HG03045 (cell line): ENCODE measurements around the gene SFR1.

ENCODE experiments used
- ATAC-seq: cut with Tn5 transposase; IDR thresholded peaks from one replicate; pipeline ENCODE4 v1.9.1; 2021; ENCODE audit warnings: mild to moderate bottlenecking, moderate library complexity; ENCODE audit not compliant: unreplicated experiment

The SFR1 gene

DNA sequence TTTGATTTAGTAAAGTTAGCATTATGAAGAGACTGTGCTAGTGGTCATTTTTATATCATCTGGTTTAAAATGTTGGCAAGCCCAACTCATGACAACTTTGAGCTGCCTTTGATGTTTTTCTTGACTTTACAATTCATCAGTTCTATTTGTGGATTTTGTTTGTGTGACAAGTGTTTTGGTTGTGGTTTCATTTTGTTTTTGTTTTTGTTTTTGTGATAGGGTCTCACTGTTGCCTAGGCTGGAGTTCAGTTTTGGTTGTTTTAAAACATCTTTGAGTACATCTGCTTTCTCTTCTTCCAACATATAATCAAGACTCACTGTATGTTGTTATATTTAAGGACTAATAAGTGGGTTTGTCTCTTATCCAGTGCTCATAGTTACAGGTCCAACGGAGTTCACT, 17.6 kb upstream of the SFR1 start:
- no peak for ATAC-seq

DNA sequence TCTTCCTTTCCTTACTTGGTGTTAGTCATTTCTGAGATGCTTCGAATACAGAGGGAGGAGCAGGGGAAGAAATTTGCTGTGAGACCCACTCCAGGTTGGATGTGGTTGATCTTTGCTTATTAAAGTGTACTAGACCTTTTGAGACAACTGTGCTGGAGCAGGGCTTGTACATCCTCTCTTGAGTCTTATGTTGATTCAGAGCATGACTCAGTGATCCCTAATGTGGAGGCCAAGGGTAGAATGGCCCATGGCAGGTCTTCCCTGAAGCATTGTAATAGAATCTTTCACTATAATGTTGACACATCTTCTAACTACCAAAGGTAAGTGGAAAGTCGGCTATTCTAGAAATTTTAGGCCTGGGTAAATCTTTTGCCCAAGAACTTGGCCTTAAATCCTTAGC, 17.0 kb upstream of the SFR1 start:
- no peak for ATAC-seq

DNA sequence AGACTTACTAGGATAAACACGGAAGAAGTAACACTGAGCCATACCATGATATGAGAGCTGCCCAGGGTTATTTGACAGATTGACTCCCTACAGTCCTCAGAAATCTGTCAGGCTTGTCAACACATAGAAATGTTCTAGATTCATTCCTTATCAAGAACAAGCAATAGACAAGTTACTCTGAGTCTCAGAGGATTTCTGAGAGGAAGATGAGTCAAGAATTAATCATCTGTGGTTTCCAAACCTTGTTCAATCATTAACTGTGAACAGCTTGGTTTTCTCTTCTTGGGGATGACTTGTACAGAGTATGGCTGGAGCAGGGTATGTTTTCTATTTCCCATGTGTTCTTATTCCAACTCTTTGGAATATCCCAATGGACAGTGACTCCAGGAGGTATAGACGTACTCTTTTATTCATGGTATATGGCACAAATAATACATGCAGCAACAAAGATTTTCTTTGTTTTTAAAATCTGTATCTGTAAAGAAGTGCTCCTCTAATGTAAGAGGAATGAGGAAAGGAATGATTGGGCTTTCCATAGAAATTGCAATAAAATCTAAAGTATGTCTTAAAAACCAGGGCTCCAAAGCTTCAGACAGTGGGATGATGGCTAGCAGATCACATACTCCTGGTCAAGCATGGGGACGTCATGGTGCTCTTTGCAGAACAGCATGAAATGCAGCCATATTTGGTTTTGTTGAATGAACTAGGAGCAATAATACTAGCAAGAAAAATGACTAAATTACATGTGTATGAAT, 11.9 kb upstream of the SFR1 start:
- peak; percentile 56 for ATAC-seq

DNA sequence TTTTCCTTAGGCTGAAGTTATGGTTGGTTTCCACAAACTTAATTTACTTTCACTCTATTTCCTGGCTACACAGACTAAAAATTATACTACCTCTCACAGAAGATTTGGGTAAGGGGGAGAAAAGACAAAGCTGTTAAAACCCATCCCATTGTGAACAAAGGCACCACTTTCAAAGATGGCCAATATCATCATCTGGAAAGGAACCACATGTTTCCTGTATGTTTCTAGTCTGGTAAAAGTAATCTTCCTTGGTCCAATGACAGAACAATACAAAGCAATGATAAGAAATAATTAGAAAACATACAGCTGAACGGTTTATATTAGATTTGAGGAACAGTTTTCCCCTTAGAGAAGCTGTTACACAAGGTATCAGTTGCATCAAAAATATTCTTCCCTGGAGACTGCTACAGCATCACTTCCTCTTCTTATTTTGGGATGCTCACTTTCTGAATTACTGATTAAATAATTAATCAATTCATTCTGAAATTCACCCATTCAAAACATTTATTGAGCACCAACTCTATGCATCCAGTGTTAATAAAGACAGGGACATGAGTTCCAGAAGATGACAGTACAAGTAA, 8.5 kb upstream of the SFR1 start:
- no peak for ATAC-seq

DNA sequence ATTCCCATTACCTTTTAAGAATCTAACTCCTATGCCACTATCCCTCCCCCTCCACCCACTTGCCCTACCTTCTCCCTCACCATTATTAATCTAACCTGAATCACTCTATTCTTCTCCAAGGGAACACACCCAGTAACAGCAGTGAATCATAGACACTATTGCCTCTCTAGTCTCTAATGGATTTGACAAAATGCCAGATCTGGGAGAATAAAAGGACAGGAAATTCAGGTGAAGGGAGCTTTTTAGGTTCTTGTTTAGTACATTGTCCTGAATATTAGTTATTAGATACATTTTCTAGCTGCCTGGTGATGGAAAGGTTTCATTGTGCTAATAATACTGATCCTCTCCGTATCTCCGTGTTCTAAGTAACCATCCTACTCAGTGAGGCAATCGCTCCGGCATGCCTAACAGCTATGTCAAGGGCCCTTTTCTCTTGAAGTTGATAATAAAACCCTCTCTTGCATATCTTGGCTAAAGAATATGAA, 4.1 kb upstream of the SFR1 start:
- ATAC-seq: no peak

DNA sequence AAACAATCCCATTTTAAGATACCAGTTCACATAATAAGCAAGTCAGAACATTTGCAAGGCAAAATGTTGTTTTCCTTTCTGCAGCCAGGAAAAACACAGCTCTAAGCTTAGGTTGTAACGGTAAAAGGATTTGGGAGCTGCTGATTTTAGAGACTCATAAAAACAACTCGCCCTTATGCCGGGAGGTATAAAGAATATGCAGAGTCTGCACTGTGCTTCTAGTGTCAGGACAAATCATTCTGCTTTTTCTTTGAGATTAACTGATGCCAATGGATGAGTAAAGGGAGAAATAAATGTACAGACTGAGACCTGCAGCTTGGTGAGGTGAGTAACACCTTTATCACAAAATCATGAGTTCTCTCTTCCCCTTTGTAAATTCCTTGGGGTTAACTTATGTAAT, 2.0 kb upstream of the SFR1 start:
- no peak for ATAC-seq

DNA sequence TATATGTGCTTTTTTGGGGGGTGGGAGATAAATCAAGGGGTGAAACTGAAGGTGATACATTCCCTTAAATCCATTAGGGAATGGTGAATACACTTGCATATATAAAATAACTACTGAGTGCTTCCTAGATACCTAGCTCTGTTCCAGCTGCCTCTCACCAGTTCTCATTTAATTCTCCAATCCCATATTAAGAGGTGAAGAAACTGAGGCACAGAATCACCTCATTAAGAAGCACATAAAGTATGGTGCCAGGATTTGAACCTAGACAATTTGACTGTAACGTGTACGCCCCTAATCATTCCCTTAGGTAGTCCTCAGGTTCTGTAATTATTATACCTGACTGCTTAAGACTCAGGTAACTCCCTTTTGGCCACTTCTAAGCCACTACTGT, 1.5 kb upstream of the SFR1 start:
- ATAC-seq: no peak

DNA sequence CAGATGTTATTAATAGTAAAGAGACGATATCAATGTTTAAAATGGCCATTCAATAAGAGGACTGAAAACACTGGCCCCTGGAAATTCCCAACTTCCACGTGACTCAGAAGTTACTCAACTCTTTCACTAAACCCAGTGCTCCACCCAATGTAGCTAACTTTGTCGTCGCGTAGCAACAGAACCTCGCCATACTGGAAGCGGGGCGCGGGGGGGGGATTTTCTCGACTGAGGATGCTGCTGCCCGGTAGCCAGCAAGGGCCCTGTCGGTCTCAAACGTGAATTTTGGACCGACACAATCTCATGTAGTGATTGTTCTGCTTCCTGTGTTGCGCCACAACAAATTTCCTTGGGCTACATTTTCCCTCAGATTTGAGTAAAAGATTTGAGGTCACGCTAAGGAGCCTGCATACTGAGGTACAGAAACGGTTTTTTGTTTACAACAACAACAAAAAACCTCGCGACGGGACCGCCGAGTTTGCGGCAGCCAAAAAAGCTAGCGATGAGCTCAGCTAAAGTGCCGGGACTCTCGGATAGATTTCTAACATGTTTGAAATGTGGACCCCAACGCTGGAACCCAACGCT, 977 bp upstream of the SFR1 start:
- ATAC-seq: peak; percentile 34

DNA sequence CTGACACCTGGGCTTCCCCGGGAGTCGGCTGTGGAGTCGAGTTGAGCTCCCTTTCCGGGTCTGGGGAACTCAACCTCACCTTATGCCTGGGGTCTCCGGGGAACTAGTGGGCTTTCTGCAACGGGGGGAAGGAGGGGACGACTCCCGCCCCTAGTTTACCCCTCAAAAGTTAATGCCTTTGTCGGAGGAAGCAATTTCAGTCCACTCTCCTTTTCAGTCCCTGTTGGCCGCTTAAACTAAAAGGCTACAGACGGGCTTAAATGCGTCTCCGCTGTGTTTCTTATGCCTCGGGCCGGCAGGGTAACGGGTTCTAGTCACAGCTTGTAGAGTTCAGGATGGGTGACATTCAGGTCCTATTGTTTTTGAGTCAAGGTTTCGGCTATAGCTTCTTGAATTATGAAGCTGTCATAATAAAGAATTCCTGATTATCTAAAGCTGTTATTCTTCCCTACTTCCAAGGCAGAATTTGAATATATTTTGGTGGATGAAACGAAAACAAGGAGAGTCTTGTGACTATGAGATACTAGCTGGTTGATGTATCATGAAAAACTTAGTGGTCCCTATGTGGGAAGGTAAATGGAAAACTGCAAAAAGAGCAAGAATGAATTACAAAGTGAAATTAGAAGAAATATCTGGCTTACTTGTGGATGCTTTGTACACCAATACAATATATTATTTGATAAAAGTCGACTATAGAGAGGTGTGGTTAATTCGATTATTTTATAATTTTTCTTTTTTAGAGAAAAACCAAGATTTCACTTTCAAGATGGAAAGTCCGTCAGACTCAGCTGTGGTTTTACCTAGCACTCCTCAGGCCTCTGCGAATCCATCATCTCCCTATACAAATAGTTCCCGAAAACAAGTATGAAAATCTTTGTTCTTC, 495 bp downstream of the SFR1 start:
- ATAC-seq: peak; percentile 1

DNA sequence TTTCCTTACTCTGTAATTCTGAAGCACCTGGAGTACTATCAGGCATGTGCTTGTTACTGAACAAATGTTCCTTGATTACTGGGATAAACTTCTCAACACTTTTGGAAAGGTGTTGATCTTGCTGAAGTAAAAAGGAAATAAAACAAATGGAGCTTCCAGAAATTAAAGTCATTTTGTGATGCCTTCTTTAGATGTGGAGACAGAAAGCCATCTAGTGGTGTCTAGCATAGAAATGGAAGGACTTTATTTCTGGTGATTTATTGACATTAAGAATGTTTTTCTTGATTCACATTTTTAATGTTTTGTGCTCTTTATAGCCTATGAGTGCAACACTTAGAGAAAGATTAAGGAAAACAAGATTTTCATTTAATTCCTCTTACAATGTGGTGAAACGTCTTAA, 1.4 kb downstream of the SFR1 start:
- ATAC-seq: no peak

DNA sequence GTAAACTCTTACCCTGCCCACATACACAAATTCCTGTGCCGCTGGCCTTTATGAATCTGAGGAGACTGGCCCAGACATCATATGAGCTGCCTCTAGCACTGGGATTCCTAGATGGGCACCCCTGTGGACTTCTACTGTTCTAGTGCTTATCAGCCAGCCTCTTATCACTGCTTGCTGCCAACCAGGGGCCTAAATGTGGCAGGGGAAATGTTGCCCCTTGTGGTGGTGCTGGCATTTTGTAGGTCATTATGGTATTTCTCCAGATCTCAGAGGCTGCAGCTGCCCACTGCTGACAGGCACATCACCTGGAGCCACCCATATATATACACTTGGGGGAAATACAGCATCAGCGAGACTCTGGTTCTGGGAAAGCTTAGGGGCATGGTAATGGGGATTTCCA, 5.4 kb downstream of the SFR1 start:
- no peak for ATAC-seq

DNA sequence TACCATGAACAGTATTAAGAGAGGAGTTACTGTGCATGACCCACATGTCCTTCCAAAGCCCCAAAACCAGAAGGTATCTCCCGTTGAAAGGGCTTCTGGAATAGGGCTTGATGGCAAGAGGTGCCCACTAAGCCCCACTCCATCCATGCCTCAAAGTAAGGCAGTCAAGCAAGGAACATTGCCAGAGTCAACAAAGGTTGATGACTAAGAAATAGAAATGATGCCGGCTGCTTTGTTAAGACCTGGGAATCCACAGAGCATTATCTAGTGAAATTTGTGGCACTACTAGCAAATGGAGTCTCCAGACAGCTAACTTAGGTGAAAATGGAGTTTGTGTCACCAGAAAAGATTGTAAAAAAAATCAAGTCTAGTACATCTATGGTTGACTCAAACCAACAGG, 6.2 kb downstream of the SFR1 start:
- ATAC-seq: no peak

DNA sequence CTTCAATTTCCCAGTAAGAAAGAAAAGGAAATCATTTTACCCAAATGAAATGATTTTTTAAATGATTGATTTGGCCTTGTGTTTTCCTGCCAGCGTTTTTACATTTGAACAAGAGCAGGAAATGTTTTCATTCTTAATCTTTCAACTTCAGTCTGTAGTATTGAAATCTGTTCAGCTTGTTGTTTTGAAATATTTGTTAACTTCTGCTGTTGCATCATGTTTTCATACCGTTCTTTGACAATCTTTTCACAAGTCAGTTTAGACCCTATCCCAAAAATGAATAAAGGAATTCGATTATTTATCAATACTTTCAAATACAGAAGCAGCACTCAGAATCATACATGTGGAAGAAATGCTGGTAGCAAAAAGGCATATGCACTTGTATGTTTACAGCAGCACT, 8.1 kb downstream of the SFR1 start:
- ATAC-seq: no peak

DNA sequence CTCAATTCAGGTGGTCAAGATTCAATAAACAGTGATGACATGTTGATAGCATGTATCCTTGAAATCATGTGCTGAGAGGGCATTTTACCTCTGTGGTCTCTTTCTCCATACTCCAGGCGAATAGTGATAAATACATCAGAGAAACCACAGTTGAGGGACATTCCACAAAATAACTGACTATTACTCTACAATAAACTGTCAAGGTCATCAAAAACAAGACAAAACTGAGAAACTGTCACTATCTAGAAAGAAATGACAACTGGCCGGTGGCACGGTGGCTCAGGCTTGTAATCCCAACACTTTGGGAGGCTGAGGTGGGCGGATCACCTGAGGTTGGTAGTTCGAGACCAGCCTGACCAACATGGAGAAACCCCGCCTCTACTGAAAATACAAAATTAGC, 16.2 kb downstream of the SFR1 start:
- no peak for ATAC-seq

DNA sequence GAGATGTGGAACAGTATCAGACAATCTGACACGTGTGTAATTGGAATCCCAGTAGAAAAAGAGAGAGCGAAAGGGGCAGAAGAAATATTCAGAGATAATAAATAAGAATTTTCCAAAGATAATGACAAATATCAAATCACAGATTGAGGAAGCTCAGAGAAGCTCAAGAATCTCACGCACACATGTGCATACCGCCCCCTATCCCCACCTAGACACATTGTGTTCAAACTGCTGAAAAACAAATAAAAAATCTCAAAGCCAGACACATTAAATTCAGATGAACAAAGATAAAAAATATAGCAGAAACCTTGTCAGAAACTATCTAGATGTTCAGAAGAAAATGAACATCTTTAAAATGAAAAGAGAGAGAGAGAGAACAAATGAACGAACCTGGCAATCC, 17.2 kb downstream of the SFR1 start:
- ATAC-seq: no peak

DNA sequence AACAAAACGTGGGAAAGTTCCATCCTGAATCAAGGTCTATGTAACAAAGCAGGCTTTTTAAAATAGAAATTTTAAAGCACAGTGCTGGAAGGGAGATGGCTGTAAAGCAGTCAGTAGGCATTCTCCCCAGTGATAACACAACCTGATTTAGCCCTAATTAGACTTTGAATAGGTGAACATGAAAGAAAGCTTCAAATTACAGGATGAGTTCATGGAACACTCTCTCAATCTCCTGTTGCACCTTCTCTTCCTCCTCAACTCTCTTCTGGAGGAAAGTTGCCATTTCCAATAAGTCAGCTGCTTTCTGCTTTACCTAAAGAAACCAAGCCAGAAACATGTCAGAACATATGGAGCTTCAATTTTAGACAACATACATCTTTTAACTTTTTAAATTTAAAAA, 20.1 kb downstream of the SFR1 start:
- ATAC-seq: no peak

DNA sequence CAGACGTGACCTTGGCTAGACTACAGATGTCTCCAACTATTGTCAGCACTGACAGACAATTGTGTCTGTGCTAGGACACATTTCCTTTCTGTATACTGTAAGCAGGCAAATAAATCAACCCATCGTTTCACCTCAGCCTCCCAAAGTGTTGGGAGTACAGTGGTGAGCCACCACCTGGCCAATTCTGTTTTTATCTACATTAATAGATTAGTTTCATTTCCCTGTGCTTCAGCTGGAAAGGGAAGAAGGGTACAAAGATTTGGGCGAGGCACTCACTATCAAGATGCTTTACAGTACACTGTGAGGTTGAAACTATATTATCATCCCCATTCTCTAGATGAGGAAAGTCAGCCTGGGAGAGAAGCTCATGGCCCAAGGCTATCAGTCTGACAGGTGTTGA, 21.9 kb downstream of the SFR1 start:
- ATAC-seq: no peak

DNA sequence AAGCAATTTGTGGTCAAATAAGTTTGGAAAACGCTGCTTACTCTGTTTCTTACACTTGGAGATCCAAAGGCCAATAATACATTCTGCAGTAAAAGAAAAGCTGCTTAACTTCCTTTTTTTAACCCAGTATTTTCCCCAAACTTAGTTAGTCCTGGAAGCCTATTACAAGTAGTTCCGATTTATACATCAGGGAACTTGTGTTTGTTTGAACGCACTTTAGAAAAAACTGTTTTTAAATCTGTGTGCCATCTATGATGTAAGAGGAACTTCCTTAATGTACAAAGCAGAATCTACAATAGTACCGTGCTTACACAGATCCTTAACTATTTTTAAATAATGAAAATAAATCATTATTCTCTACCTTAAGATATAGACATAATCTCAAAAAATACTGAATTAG, 23.0 kb downstream of the SFR1 start:
- ATAC-seq: no peak

DNA sequence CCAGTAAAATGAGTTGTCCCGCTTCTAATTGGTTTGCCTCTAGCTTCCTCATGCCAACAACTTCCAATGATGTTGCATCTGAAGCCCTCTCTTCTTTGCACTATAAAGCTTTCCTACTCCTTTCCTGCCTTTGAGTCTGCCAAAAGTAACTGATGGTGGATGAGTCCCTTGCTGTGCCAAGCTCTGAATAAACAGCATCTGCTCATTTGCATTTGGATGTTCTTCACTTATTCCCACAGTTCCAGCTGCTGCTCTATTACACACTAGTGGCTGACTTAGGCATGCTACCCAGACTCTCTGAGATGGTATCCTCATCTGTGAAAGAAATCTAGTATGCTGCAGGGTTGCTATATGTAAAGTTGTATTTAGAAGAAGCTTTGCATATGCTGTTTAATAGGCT, 24.9 kb downstream of the SFR1 start:
- ATAC-seq: no peak

DNA sequence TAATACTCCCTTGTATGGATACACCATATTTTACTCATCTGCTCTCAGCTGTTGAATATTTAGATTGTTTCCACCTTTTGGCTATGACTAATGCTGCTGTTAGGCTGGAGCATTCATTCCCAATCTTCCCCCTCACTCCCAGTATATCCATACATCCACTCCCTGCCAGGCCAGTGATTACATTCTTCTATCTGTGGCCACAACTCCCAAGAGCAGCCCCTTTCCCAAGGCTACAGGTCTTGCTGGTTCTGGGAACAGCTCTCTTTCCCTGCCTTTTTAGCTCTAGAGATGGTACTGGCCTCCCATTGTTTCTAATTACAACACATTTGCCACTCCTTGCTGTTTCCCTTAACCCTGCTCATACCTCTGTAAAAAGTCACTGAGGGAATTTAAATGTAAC, 28.2 kb downstream of the SFR1 start:
- ATAC-seq: no peak

DNA sequence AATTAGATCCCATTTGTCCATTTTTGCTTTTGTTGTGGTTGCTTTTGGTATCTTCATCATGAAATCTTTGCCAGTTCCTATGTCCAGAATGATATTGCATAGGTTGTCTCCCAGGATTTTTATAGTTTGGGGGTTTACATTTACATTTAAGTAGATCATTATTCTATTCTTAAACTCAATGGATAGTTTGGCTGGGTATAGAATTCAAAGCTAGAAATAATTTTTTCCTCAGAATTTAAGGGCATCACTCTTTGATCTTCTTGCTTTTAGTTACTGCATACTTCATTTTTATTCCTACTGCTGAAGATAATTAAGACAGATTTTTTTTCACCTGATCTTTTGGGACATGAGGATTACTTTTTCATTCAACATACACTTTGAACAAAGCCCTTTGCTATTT, 29.8 kb downstream of the SFR1 start:
- no peak for ATAC-seq

DNA sequence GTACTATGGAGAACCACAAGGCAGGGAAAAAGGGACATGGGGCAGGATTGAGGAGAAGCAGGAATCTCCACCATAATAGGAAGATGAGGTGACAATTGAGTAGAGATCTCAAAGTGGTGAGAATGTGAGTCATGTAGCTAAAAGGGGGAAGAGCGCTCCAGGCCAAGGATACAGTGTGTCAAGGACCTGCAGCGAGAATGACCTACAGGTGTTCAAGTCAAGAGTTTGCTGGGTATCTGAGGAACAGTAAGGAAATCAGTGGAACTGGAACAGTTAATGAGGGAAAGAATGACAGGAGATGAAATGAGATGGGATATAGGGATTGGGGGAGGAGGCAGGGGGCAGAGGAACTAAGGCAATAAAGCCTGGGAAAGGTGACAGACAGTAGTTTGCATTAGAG, 33.6 kb downstream of the SFR1 start:
- no peak for ATAC-seq
